Epithelial cell of proximal tubule (primary cell): ENCODE results near the gene HIVEP3. TPM values are rescaled to one million over a fixed set of nuclear protein-coding genes. Genes with fewer than 3 reads are reported as not detected.

ENCODE experiments used
- DNase-seq: peaks from one replicate; pipeline ENCODE4 v3.0.0-alpha.2; 2011; ENCODE audit warnings: low read depth
- H3K4me3 ChIP-seq: 2 replicates; pipeline ENCODE4 v1.5.1; 2011; ENCODE audit warnings: low read depth, mild to moderate bottlenecking, low read length
- CTCF ChIP-seq: conservative IDR thresholded peaks from 2 replicates; pipeline ENCODE4 v1.5.1; 2012; ENCODE audit warnings: low read depth, mild to moderate bottlenecking, low read length
- total RNA-seq: library from RNA; depleted of rRNA; stranded (reverse); fragments of >200 nt; gene quantifications from 2 replicates; pipeline ENCODE4 v1.2.3, GENCODE V29; 2015

The HIVEP3 gene
- total RNA-seq, 1 donor from 2014 or later = 3.9 TPM

- TF ChIP-seq CTCF = no peak
- no peak for DNase-seq
- H3K4me3 ChIP-seq = no peak overlapping the region
Observed at GRCh38 chr1:41498391-41498790, 420.3 kb downstream of the HIVEP3 start.

- no peak overlapping the region for H3K4me3 ChIP-seq
- no peak for TF ChIP-seq CTCF
- no peak for DNase-seq
Observed at GRCh38 chr1:41497461-41498030, 421.2 kb downstream of the HIVEP3 start.

GRCh38 chr1:41497056-41497440 is 421.7 kb downstream of the HIVEP3 start:
- no peak overlapping the region for H3K4me3 ChIP-seq
- DNase-seq = no peak
- TF ChIP-seq CTCF = no peak

GRCh38 chr1:41496080-41497055 is 422.4 kb downstream of the HIVEP3 start:
- no peak for TF ChIP-seq CTCF
- peak overlapping the region; percentile 37 for H3K4me3 ChIP-seq
- no peak for DNase-seq

GRCh38 chr1:41495210-41495948 is 423.3 kb downstream of the HIVEP3 start:
- DNase-seq = no peak
- no peak overlapping the region for H3K4me3 ChIP-seq
- peak; percentile 35 for TF ChIP-seq CTCF

- DNase-seq = no peak
- TF ChIP-seq CTCF = no peak
- H3K4me3 ChIP-seq = no peak overlapping the region
Observed at GRCh38 chr1:41494351-41495209, 424.1 kb downstream of the HIVEP3 start.
